ENCODE data around the gene CDKN2B-AS1. TPM values are rescaled to one million over a fixed set of nuclear protein-coding genes. Genes with fewer than 3 reads are reported as not detected.

The CDKN2B-AS1 gene
- total RNA-seq, 1 donor from 2014 or later: 0.53 TPM

DNA sequence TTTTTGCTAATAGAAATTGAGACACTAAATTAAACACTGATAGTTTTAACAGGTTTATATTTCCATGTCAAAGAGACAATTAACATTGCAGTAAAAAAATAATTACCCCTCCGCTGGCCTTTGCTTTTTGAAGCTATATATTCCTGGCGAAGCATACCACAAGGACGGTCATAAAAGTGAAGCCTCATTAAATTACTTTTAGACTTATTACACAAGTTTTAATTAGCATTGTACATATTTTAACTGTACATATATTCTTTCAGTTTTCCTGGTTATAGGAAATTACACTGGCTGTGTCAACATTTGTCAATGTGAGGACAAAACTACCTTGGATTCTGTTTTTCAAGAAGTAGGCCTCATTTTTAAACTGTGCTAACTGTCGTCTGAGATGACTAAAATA lies 1.6 kb upstream of the CDKN2B-AS1 start:
- no peak for FAIRE-seq

DNA sequence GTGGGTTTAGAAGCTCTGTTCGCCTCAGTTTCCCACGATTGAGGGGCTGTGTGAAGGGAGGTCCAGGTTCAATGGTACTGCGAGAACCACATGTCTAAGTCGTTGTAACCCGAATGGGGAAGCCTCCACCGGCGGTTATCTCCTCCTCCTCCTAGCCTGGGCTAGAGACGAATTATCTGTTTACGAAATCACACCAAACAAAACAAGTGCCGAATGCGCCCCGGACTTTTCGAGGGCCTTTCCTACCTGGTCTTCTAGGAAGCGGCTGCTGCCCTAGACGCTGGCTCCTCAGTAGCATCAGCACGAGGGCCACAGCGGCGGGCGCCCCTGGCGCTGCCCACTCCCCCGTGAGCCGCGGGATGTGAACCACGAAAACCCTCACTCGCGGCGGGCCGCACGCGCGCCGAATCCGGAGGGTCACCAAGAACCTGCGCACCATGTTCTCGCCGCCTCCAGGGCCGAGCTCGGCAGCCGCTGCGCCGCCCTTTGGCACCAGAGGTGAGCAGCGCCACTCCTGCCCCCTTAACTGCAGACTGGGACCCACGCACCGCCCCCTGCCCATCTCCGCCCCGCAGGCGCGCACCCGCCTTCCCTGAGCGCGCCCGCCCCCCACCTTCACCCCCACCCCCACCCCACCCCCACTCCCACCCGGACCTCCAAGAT lies 567 bp upstream of the CDKN2B-AS1 start, which contains the start of gene CDKN2A:
Gene CDKN2A (minus strand): TSS at position 500 of the 663 bp plus-strand sequence.
- peak within 1 kb of the TSS; percentile 93 for H3K4me3 ChIP-seq (ENCODE audit: low read depth, low read length)
- H3K36me3 ChIP-seq (ENCODE audit: control insufficient read depth, insufficient read depth, low read length): no peaks in the 10 kb centered on the region
- DNase-seq (ENCODE audit: low read depth) (no peak), FAIRE-seq (no peak)
- TF ChIP-seq, protein P1, sequence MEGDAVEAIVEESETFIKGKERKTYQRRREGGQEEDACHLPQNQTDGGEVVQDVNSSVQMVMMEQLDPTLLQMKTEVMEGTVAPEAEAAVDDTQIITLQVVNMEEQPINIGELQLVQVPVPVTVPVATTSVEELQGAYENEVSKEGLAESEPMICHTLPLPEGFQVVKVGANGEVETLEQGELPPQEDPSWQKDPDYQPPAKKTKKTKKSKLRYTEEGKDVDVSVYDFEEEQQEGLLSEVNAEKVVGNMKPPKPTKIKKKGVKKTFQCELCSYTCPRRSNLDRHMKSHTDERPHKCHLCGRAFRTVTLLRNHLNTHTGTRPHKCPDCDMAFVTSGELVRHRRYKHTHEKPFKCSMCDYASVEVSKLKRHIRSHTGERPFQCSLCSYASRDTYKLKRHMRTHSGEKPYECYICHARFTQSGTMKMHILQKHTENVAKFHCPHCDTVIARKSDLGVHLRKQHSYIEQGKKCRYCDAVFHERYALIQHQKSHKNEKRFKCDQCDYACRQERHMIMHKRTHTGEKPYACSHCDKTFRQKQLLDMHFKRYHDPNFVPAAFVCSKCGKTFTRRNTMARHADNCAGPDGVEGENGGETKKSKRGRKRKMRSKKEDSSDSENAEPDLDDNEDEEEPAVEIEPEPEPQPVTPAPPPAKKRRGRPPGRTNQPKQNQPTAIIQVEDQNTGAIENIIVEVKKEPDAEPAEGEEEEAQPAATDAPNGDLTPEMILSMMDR (IDR thresholded peaks at IDR 0.05; ENCODE audit: insufficient read depth, low read length, severe bottlenecking): peak; percentile 25
- no peaks in the 10 kb centered on the region for H3K27me3 ChIP-seq (ENCODE audit: control insufficient read depth, insufficient read depth, low read length)

More for the DNA sequence above, 1.6 kb upstream of the CDKN2B-AS1 start:
- DNase-seq (ENCODE audit: low read depth): no peak
- TF ChIP-seq, protein P1 (IDR thresholded peaks at IDR 0.05; ENCODE audit: insufficient read depth, low read length, severe bottlenecking): no peak
- peak overlapping the region; percentile 93 for H3K4me3 ChIP-seq (ENCODE audit: low read depth, low read length)
- H3K27me3 ChIP-seq (ENCODE audit: control insufficient read depth, insufficient read depth, low read length): no peaks in the 10 kb centered on the region
- H3K36me3 ChIP-seq (ENCODE audit: control insufficient read depth, insufficient read depth, low read length): no peaks in the 10 kb centered on the region

- Histone ChIP-seq H3K36me3 (ENCODE audit: control insufficient read depth, insufficient read depth, low read length) (no peaks in the 10 kb centered on the region), H3K4me3 (ENCODE audit: low read depth, low read length) (peak overlapping the region; percentile 93), H3K27me3 (ENCODE audit: control insufficient read depth, insufficient read depth, low read length) (no peaks in the 10 kb centered on the region)
- TF ChIP-seq, protein P1 (IDR thresholded peaks at IDR 0.05; ENCODE audit: insufficient read depth, low read length, severe bottlenecking): no peak
- peak; percentile 50 for DNase-seq (ENCODE audit: low read depth)
- FAIRE-seq: no peak
Observed at GRCh38 chr9:21995006-21995665, 545 bp downstream of the CDKN2B-AS1 start.

- Histone ChIP-seq H3K4me3 (ENCODE audit: low read depth, low read length) (peak overlapping the region; percentile 93), H3K36me3 (ENCODE audit: control insufficient read depth, insufficient read depth, low read length) (no peaks in the 10 kb centered on the region), H3K27me3 (ENCODE audit: control insufficient read depth, insufficient read depth, low read length) (no peaks in the 10 kb centered on the region)
- no peak for DNase-seq (ENCODE audit: low read depth)
- TF ChIP-seq, protein P1 (IDR thresholded peaks at IDR 0.05; ENCODE audit: insufficient read depth, low read length, severe bottlenecking): peak; percentile 59
- no peak for FAIRE-seq
Observed at GRCh38 chr9:21995666-21996398, 1.2 kb downstream of the CDKN2B-AS1 start.

DNA sequence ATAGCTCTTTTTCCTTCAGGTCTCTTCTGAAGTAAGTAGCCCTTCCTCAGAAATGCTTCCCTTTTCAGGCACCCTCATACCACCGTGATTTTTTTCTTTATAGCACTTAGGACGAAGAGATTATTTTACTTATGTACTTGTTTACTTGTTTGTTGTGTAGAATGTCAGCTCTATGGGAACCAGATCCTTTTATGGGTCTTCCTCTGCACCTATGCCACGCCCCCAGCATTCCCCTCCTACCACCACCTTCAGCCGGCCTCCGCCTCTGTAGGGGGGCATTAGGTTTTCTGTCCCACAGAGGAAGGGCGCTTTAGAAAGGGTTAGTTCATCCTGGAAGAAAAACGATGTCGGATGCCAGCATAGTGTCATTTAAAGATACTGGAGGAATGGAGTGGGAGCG lies 1.8 kb downstream of the CDKN2B-AS1 start:
- DNase-seq (ENCODE audit: low read depth): no peak
- no peaks in the 10 kb centered on the region for H3K27me3 ChIP-seq (ENCODE audit: control insufficient read depth, insufficient read depth, low read length)
- TF ChIP-seq, protein P1 (IDR thresholded peaks at IDR 0.05; ENCODE audit: insufficient read depth, low read length, severe bottlenecking): no peak
- no peak overlapping the region for H3K4me3 ChIP-seq (ENCODE audit: low read depth, low read length)
- FAIRE-seq: peak; percentile 60
- no peaks in the 10 kb centered on the region for H3K36me3 ChIP-seq (ENCODE audit: control insufficient read depth, insufficient read depth, low read length)
